GM18907 (cell line): ENCODE measurements around the gene LRCOL1.

Source experiments
- ATAC-seq: cut with Tn5 transposase; IDR thresholded peaks from one replicate; pipeline ENCODE4 v1.9.1; 2021; ENCODE audit warnings: mild to moderate bottlenecking, moderate library complexity; ENCODE audit not compliant: unreplicated experiment

Gene LRCOL1

DNA sequence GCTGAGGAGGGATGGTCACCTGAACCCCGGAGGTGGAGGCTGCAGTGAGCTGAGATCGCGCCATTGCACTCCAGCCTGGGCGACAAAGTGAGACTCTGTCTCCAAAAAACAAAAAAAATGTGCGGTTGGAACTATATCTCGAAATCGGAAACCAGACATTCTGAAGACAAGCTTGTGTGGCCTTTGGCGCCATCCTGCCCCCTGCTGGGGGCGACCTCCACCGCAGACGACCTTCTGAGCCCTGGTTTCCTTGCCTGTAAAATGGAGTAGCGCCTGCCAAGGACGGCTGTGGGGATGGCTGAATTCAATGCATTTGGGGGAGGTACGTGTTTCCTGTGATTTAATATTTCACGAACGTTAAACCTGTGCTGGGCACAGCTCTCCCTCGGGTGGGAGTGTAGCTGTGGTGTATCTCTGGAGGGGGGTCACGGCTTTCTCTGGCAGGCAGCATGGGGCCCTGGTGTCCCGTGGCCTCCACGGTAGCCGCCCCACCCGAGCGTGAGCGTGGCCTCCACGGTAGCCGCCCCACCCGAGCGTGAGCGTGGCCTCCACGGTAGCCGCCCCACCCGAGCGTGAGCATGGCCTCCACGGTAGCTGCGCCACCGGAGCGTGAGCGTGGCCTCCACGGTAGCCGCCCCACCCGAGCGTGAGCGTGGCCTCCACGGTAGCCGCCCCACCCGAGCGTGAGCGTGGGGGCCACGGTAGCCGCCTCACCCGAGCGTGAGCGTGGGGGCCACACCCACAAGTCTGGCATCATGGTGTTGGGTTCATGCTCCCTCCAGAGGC, 55.3 kb downstream of the LRCOL1 start:
- ATAC-seq = no peak
